ENCODE results near the gene HEXA. TPM values are rescaled to one million over a fixed set of nuclear protein-coding genes. Genes with fewer than 3 reads are reported as not detected.
A peak's percentile ranks its signal among the peaks of the same experiment; 100 is the strongest.

HEXA gene
- total RNA-seq, 4 donors from 2014 or later, result 29.4 to 51.5 (median 40.0) TPM

- intact Hi-C loops (cut with DNase I; ENCODE audit: low total_unique reads), result no loop called here
- ATAC-seq, result no peak
- TF ChIP-seq CTCF (IDR thresholded peaks at IDR 0.05 in 4 of 5, conservative IDR thresholded peaks at IDR 0.05 in 1 of 5), result no peak
- TF ChIP-seq POLR2A (IDR thresholded peaks at IDR 0.05), result no peak
Observed at GRCh38 chr15:72313881-72314280, 61.9 kb downstream of the HEXA start.

GRCh38 chr15:72313448-72313840 is 62.4 kb downstream of the HEXA start:
- Histone ChIP-seq H3K27ac (no peak overlapping the region), H3K4me1 (no peaks in the 10 kb centered on the region), H3K36me3 (no peaks in the 10 kb centered on the region), H3K9me3 (no peaks in the 10 kb centered on the region), H3K27me3 (no peaks in the 10 kb centered on the region), H3K4me3 (no peak overlapping the region)
- TF ChIP-seq CTCF (IDR thresholded peaks at IDR 0.05 in 4 of 5, conservative IDR thresholded peaks at IDR 0.05 in 1 of 5) (no peak), POLR2A (IDR thresholded peaks at IDR 0.05) (no peak)
- intact Hi-C loops (cut with DNase I; ENCODE audit: low total_unique reads), result no loop called here
- in situ Hi-C loops (cut with MboI; ENCODE audit: low sequenced_read_pairs in 4 of 4), result no loop called here
- no peak for ATAC-seq
- no peak for DNase-seq

More at GRCh38 chr15:72313881-72314280, 61.9 kb downstream of the HEXA start:
- Histone ChIP-seq H3K36me3 (no peaks in the 10 kb centered on the region), H3K4me1 (no peaks in the 10 kb centered on the region), H3K27me3 (no peaks in the 10 kb centered on the region), H3K4me3 (no peak overlapping the region), H3K27ac (no peak overlapping the region), H3K9me3 (no peaks in the 10 kb centered on the region)
- no peak for DNase-seq
- in situ Hi-C loops (cut with MboI; ENCODE audit: low sequenced_read_pairs in 4 of 4), result no loop called here

GRCh38 chr15:72312605-72313447 is 63.0 kb downstream of the HEXA start:
- TF ChIP-seq CTCF (IDR thresholded peaks at IDR 0.05 in 4 of 5, conservative IDR thresholded peaks at IDR 0.05 in 1 of 5) (peak; percentile 41 to 69 (median 48)), POLR2A (IDR thresholded peaks at IDR 0.05) (no peak)
- Histone ChIP-seq H3K4me1 (no peaks in the 10 kb centered on the region), H3K27ac (no peak overlapping the region), H3K4me3 (no peak overlapping the region), H3K27me3 (no peaks in the 10 kb centered on the region), H3K36me3 (no peaks in the 10 kb centered on the region), H3K9me3 (no peaks in the 10 kb centered on the region)
- DNase-seq, result peak in 1 of 2 donors; percentile 64
- peak; percentile 16 to 71 for ATAC-seq
- in situ Hi-C loops (cut with MboI; ENCODE audit: low sequenced_read_pairs in 4 of 4), result no loop called here
- intact Hi-C loops (cut with DNase I; ENCODE audit: low total_unique reads), result no loop called here

- in situ Hi-C loops (cut with MboI; ENCODE audit: low sequenced_read_pairs in 4 of 4), result no loop called here
- Histone ChIP-seq H3K27me3 (no peaks in the 10 kb centered on the region), H3K27ac (no peak overlapping the region), H3K4me3 (no peak overlapping the region), H3K9me3 (no peaks in the 10 kb centered on the region), H3K36me3 (no peaks in the 10 kb centered on the region), H3K4me1 (no peaks in the 10 kb centered on the region)
- intact Hi-C loops (cut with DNase I; ENCODE audit: low total_unique reads), result no loop called here
- no peak for ATAC-seq
- TF ChIP-seq POLR2A (IDR thresholded peaks at IDR 0.05), result no peak
- no peak for TF ChIP-seq CTCF (IDR thresholded peaks at IDR 0.05 in 4 of 5, conservative IDR thresholded peaks at IDR 0.05 in 1 of 5)
- DNase-seq, result no peak
Observed at GRCh38 chr15:72307026-72307425, 68.8 kb downstream of the HEXA start.
